ENCODE results near the gene CGNL1.

The CGNL1 gene

DNA sequence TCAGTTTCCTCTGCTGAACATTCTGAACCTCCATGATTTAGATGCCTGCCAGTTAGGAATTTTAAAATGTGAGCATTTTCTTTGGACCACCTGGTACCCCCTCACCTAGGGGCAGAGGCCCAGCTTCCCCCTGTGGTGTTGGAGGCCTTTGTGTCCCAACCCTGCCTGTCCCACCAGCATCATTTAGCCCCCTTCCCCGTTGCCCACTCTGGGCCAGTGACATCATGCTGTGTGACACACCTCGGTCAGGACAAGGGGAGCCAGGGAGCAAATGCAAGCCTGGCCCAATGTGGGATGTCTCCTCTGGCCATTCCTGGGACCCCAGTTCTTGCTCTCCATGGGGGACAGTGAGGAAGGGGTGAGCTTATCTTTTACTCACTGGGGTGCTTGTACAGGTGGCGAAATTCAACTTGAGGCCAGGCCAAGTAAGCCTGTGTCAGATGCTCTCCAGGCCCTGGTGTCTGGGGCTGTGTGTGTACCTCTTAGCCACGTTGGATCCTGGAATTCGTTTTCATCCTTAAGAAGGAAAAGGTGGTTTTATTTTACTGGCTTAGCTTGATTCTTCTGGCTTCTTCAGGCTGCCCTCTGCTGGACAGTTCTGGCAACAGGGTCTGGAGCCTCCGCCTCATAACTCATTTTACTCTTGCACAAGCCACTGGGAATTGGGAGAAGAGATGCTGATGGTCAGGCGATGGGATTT, 165.7 kb downstream of the CGNL1 start:
- peak; percentile 80 for DNase-seq (ENCODE audit: low read depth)
- no peak overlapping the region for H3K4me3 ChIP-seq (ENCODE audit: control insufficient read depth, low read depth, low read length)
- TF ChIP-seq, protein P1, sequence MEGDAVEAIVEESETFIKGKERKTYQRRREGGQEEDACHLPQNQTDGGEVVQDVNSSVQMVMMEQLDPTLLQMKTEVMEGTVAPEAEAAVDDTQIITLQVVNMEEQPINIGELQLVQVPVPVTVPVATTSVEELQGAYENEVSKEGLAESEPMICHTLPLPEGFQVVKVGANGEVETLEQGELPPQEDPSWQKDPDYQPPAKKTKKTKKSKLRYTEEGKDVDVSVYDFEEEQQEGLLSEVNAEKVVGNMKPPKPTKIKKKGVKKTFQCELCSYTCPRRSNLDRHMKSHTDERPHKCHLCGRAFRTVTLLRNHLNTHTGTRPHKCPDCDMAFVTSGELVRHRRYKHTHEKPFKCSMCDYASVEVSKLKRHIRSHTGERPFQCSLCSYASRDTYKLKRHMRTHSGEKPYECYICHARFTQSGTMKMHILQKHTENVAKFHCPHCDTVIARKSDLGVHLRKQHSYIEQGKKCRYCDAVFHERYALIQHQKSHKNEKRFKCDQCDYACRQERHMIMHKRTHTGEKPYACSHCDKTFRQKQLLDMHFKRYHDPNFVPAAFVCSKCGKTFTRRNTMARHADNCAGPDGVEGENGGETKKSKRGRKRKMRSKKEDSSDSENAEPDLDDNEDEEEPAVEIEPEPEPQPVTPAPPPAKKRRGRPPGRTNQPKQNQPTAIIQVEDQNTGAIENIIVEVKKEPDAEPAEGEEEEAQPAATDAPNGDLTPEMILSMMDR (conservative IDR thresholded peaks at IDR 0.05; ENCODE audit: control insufficient read depth, insufficient read depth, low read depth, low read length): peak; percentile 92

- H3K4me3 ChIP-seq (ENCODE audit: control insufficient read depth, low read depth, low read length): no peak overlapping the region
- TF ChIP-seq, protein P1 (conservative IDR thresholded peaks at IDR 0.05; ENCODE audit: control insufficient read depth, insufficient read depth, low read depth, low read length): no peak
- no peak for DNase-seq (ENCODE audit: low read depth)
Observed at GRCh38 chr15:57542505-57542817, 166.2 kb downstream of the CGNL1 start.

- TF ChIP-seq, protein P1 (conservative IDR thresholded peaks at IDR 0.05; ENCODE audit: control insufficient read depth, insufficient read depth, low read depth, low read length): no peak
- H3K4me3 ChIP-seq (ENCODE audit: control insufficient read depth, low read depth, low read length): no peak overlapping the region
- DNase-seq (ENCODE audit: low read depth): no peak
Observed at GRCh38 chr15:57544848-57545480, 168.7 kb downstream of the CGNL1 start.

DNA sequence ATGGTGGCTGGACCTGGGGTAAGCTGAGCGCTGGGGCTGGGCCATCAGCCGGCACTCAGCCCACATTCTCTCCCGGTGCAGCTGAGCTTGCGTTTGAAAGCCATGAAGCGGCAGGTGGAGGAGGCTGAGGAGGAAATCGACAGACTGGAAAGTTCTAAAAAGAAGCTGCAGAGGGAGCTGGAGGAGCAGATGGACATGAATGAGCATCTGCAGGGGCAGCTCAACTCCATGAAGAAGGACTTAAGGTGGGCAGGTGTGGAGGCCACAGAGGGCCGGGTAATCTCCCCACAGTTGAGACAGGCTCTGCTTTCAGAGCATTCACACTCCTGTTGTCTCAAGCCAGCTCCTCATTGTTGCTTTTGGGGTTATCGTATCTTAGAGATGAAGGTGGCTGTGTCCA, 169.7 kb downstream of the CGNL1 start:
- TF ChIP-seq, protein P1 (conservative IDR thresholded peaks at IDR 0.05; ENCODE audit: control insufficient read depth, insufficient read depth, low read depth, low read length): no peak
- no peak for DNase-seq (ENCODE audit: low read depth)
- no peak overlapping the region for H3K4me3 ChIP-seq (ENCODE audit: control insufficient read depth, low read depth, low read length)

DNA sequence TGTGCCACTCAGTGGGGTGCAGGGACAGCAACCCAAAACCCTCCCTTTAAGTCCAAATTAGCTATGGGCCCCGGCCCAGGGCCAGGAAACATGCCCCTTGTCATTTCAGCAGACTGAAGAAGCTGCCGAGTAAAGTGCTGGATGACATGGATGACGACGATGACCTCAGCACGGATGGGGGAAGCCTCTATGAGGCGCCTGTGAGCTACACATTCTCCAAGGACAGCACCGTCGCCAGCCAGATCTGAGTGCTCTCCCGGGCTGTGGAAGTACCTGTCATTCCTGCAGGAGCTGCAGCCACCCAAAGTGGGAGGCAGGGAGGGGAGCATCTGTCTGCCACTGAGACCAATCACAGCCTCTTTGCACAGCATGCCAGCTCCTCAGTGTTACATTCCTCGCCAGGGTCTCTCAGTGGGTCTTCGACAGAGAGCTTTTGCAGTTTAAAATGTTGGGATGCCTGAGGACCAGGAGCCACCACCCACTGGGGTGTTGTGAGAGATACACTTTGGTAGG, 171.0 kb downstream of the CGNL1 start:
- DNase-seq (ENCODE audit: low read depth): no peak
- H3K4me3 ChIP-seq (ENCODE audit: control insufficient read depth, low read depth, low read length): no peak overlapping the region
- TF ChIP-seq, protein P1 (conservative IDR thresholded peaks at IDR 0.05; ENCODE audit: control insufficient read depth, insufficient read depth, low read depth, low read length): no peak

DNA sequence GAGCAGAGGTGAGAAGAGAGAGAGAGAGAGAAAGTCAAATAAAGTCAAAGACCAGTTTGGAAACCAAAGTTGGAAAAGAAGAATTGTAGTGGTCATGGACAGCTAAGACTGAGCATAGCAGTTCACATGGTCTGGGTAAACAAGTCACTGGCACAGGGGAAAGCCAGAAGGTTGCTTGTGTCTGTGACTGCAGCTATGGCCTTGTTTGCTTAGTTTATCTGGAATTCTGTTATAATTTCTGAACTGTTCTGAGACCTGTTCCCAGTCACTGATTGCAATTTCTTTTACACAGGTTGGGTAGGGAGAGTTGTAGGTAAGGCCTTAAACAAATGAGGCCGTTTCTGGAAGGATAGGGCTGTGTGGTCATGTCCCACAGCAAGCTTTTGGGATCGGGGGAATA, 172.0 kb downstream of the CGNL1 start:
- DNase-seq (ENCODE audit: low read depth): no peak
- no peak overlapping the region for H3K4me3 ChIP-seq (ENCODE audit: control insufficient read depth, low read depth, low read length)
- TF ChIP-seq, protein P1 (conservative IDR thresholded peaks at IDR 0.05; ENCODE audit: control insufficient read depth, insufficient read depth, low read depth, low read length): no peak
